ENCODE data around the gene MTHFD1L. TPM values are rescaled to one million over a fixed set of nuclear protein-coding genes. Genes with fewer than 3 reads are reported as not detected.
"Not testable (repeated sequence)": the region's sequence is repeated elsewhere in the genome, so short reads cannot be mapped to it uniquely, and the experiment has no call there.

The MTHFD1L gene
- total RNA-seq, 5 donors from 2014 or later (not counting 1 experiment from before 2014, with no cell fraction given): 9.3 to 34.2 (median 26.7) TPM

- no peak for DNase-seq
- no peaks in the 10 kb centered on the region for H3K9me3 Mint-ChIP-seq
- no peaks in the 10 kb centered on the region for H3K4me1 Mint-ChIP-seq
- POLR2A ChIA-PET: interaction anchor here in 1 of 2 donors (0.5 kb wide), 1 partner anchor 422 kb away, joined by 4 read pairs; no protein-coding TSS in a partner anchor
- Histone ChIP-seq H3K27me3 (replicated peaks in 1 of 2; ENCODE audit: control insufficient read depth in 2 of 2, extremely low read depth in 1 of 2, insufficient read depth in 2 of 2, low read length in 1 of 2) (no peaks in the 10 kb centered on the region), H3K36me3 (ENCODE audit: control insufficient read depth in 2 of 2, extremely low read depth in 1 of 2, insufficient read depth in 1 of 2, low read length in 1 of 2) (no peaks in the 10 kb centered on the region), H3K4me1 (ENCODE audit: control insufficient read depth in 1 of 2, extremely low read depth in 1 of 2, insufficient read depth in 2 of 2, low read length in 2 of 2) (no peaks in the 10 kb centered on the region), H3K4me3 (ENCODE audit: control insufficient read depth in 1 of 2, extremely low read depth in 1 of 2, low read length in 1 of 2) (no peak overlapping the region), H3K27ac (ENCODE audit: low read length) (no peak overlapping the region), H3K9me3 (no peaks in the 10 kb centered on the region)
- no peak for ATAC-seq (replicated peaks in 1 of 4)
- H3K27ac Mint-ChIP-seq: no peak overlapping the region
- H3K36me3 Mint-ChIP-seq: no peaks in the 10 kb centered on the region
- CTCF ChIA-PET: interaction anchor here in 1 of 2 donors (0.6 kb wide), 1 partner anchor 107 kb away, joined by 5 read pairs; no protein-coding TSS in a partner anchor
- no CpG with 5 or more reads among the region's 2 CpGs for WGBS (ENCODE audit: insufficient coverage)
- H3K27me3 Mint-ChIP-seq: peaks cover 0 to 7% of the 10 kb centered on the region in 2 donors
- no peak overlapping the region for H3K4me3 Mint-ChIP-seq
Measured at GRCh38 chr6:150848400-150848799, 17.1 kb upstream of the MTHFD1L start.

GRCh38 chr6:150854392-150854791 is 11.1 kb upstream of the MTHFD1L start:
- CTCF ChIA-PET; H3K9me3 Mint-ChIP-seq; H3K36me3 Mint-ChIP-seq; H3K4me3 Mint-ChIP-seq; POLR2A ChIA-PET; DNase-seq; H3K4me3 ChIP-seq (ENCODE audit: control insufficient read depth in 1 of 2, extremely low read depth in 1 of 2, low read length in 1 of 2); H3K4me1 ChIP-seq (ENCODE audit: control insufficient read depth in 1 of 2, extremely low read depth in 1 of 2, insufficient read depth in 2 of 2, low read length in 2 of 2); H3K27me3 ChIP-seq (replicated peaks in 1 of 2; ENCODE audit: control insufficient read depth in 2 of 2, extremely low read depth in 1 of 2, insufficient read depth in 2 of 2, low read length in 1 of 2); H3K9me3 ChIP-seq; H3K27ac ChIP-seq (ENCODE audit: low read length); H3K36me3 ChIP-seq (ENCODE audit: control insufficient read depth in 2 of 2, extremely low read depth in 1 of 2, insufficient read depth in 1 of 2, low read length in 1 of 2); H3K4me1 Mint-ChIP-seq; ATAC-seq (replicated peaks in 1 of 4); H3K27ac Mint-ChIP-seq; H3K27me3 Mint-ChIP-seq: not testable (repeated sequence)
- WGBS (ENCODE audit: insufficient coverage): 89% methylated on average over 4 of the region's 5 CpGs

GRCh38 chr6:150855171-150855570 is 10.3 kb upstream of the MTHFD1L start:
- ATAC-seq (replicated peaks in 1 of 4); H3K4me1 ChIP-seq (ENCODE audit: control insufficient read depth in 1 of 2, extremely low read depth in 1 of 2, insufficient read depth in 2 of 2, low read length in 2 of 2); CTCF ChIA-PET; POLR2A ChIA-PET; H3K27ac ChIP-seq (ENCODE audit: low read length); H3K27me3 ChIP-seq (replicated peaks in 1 of 2; ENCODE audit: control insufficient read depth in 2 of 2, extremely low read depth in 1 of 2, insufficient read depth in 2 of 2, low read length in 1 of 2); H3K4me1 Mint-ChIP-seq; H3K36me3 Mint-ChIP-seq; H3K36me3 ChIP-seq (ENCODE audit: control insufficient read depth in 2 of 2, extremely low read depth in 1 of 2, insufficient read depth in 1 of 2, low read length in 1 of 2); H3K4me3 ChIP-seq (ENCODE audit: control insufficient read depth in 1 of 2, extremely low read depth in 1 of 2, low read length in 1 of 2); H3K27ac Mint-ChIP-seq; H3K4me3 Mint-ChIP-seq; H3K9me3 Mint-ChIP-seq; H3K9me3 ChIP-seq; H3K27me3 Mint-ChIP-seq; DNase-seq: not testable (repeated sequence)
- WGBS (ENCODE audit: insufficient coverage): 93% methylated on average over 3 of the region's 8 CpGs

- Mint-ChIP-seq H3K9me3 (no peaks in the 10 kb centered on the region), H3K27me3 (peaks cover 2 to 13% of the 10 kb centered on the region in 2 donors), H3K27ac (no peak overlapping the region), H3K4me1 (no peaks in the 10 kb centered on the region), H3K36me3 (no peaks in the 10 kb centered on the region), H3K4me3 (no peak overlapping the region)
- H3K4me1 ChIP-seq (ENCODE audit: control insufficient read depth in 1 of 2, extremely low read depth in 1 of 2, insufficient read depth in 2 of 2, low read length in 2 of 2): no peaks in the 10 kb centered on the region
- H3K9me3 ChIP-seq: no peaks in the 10 kb centered on the region
- H3K27me3 ChIP-seq (replicated peaks in 1 of 2; ENCODE audit: control insufficient read depth in 2 of 2, extremely low read depth in 1 of 2, insufficient read depth in 2 of 2, low read length in 1 of 2): peaks cover 0 to 4% of the 10 kb centered on the region in 2 experiments
- no peak for DNase-seq
- CTCF ChIA-PET: no interaction called here
- H3K4me3 ChIP-seq (ENCODE audit: control insufficient read depth in 1 of 2, extremely low read depth in 1 of 2, low read length in 1 of 2): no peak overlapping the region
- POLR2A ChIA-PET: no interaction called here
- H3K36me3 ChIP-seq (ENCODE audit: control insufficient read depth in 2 of 2, extremely low read depth in 1 of 2, insufficient read depth in 1 of 2, low read length in 1 of 2): no peaks in the 10 kb centered on the region
- no peak overlapping the region for H3K27ac ChIP-seq (ENCODE audit: low read length)
- WGBS (ENCODE audit: insufficient coverage): no CpG with 5 or more reads among the region's 7 CpGs
- no peak for ATAC-seq (replicated peaks in 1 of 4)
Measured at GRCh38 chr6:150857062-150857944, 8.2 kb upstream of the MTHFD1L start.

GRCh38 chr6:150857945-150858308 is 7.6 kb upstream of the MTHFD1L start:
- WGBS (ENCODE audit: insufficient coverage): no CpG with 5 or more reads among the region's 2 CpGs
- Mint-ChIP-seq H3K36me3 (no peaks in the 10 kb centered on the region), H3K4me3 (no peak overlapping the region), H3K27ac (no peak overlapping the region), H3K4me1 (no peaks in the 10 kb centered on the region), H3K9me3 (no peaks in the 10 kb centered on the region), H3K27me3 (peaks cover 6 to 19% of the 10 kb centered on the region in 2 donors)
- ATAC-seq (replicated peaks in 1 of 4): no peak
- CTCF ChIA-PET: interaction anchor here in 1 of 2 donors (0.7 kb wide), 1 partner anchor 494 kb away, joined by 3 read pairs; no protein-coding TSS in a partner anchor
- Histone ChIP-seq H3K27ac (ENCODE audit: low read length) (no peak overlapping the region), H3K4me1 (ENCODE audit: control insufficient read depth in 1 of 2, extremely low read depth in 1 of 2, insufficient read depth in 2 of 2, low read length in 2 of 2) (no peaks in the 10 kb centered on the region), H3K36me3 (ENCODE audit: control insufficient read depth in 2 of 2, extremely low read depth in 1 of 2, insufficient read depth in 1 of 2, low read length in 1 of 2) (no peaks in the 10 kb centered on the region), H3K9me3 (no peaks in the 10 kb centered on the region), H3K4me3 (ENCODE audit: control insufficient read depth in 1 of 2, extremely low read depth in 1 of 2, low read length in 1 of 2) (no peak overlapping the region), H3K27me3 (replicated peaks in 1 of 2; ENCODE audit: control insufficient read depth in 2 of 2, extremely low read depth in 1 of 2, insufficient read depth in 2 of 2, low read length in 1 of 2) (peaks cover 0 to 4% of the 10 kb centered on the region in 2 experiments)
- DNase-seq: no peak
- POLR2A ChIA-PET: interaction anchor here in 1 of 2 donors (0.7 kb wide), 1 partner anchor 1148 kb away, joined by 7 read pairs; no protein-coding TSS in a partner anchor

GRCh38 chr6:150861448-150862168 is 3.9 kb upstream of the MTHFD1L start:
- POLR2A ChIA-PET: not testable (repeated sequence)

More at GRCh38 chr6:150861448-150862168, 3.9 kb upstream of the MTHFD1L start:
- H3K9me3 ChIP-seq; H3K27ac Mint-ChIP-seq; H3K4me3 Mint-ChIP-seq; H3K4me3 ChIP-seq (ENCODE audit: control insufficient read depth in 1 of 2, extremely low read depth in 1 of 2, low read length in 1 of 2); H3K9me3 Mint-ChIP-seq; H3K27ac ChIP-seq (ENCODE audit: low read length); CTCF ChIA-PET; H3K36me3 Mint-ChIP-seq; ATAC-seq (replicated peaks in 1 of 4); DNase-seq; H3K4me1 Mint-ChIP-seq; H3K36me3 ChIP-seq (ENCODE audit: control insufficient read depth in 2 of 2, extremely low read depth in 1 of 2, insufficient read depth in 1 of 2, low read length in 1 of 2); H3K27me3 ChIP-seq (replicated peaks in 1 of 2; ENCODE audit: control insufficient read depth in 2 of 2, extremely low read depth in 1 of 2, insufficient read depth in 2 of 2, low read length in 1 of 2); H3K4me1 ChIP-seq (ENCODE audit: control insufficient read depth in 1 of 2, extremely low read depth in 1 of 2, insufficient read depth in 2 of 2, low read length in 2 of 2): not testable (repeated sequence)
- H3K27me3 Mint-ChIP-seq: peaks cover 10 to 20% of the 10 kb centered on the region in 2 donors
- 17% methylated on average over 1 of the region's 8 CpGs for WGBS (ENCODE audit: insufficient coverage)
